ENCODE results near the gene ETV3L.

DNA sequence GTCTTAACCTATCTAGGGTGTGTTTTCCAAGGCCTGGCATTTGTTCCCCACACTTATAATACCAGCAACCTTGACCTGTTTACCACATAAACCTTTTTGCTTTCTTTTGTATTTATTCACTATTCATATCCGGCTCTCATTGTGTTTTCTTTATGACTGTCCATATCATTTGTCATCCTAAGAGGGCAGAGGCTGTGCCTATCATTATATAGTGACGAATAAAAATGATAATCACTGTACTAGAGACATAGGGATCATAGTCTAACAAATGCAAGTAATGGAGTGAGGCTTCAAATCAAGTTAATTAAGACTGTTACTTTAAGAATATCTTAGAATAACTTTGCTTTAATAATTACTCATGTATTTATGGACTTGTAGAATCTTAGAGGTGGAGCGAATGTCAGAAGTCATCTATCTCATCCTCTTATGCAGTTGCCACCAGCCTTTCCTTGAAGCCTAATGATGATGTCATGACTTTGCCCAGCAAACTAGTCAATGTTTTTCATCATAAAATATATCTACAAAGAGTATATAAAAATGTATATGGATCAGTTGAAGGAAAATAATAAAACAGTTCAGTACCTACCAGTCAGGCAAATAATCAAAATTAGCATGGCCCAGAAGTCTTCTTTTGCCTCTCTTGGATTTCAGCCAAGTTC is 43.3 kb upstream of the ETV3L start:
- TF ChIP-seq, protein P1, sequence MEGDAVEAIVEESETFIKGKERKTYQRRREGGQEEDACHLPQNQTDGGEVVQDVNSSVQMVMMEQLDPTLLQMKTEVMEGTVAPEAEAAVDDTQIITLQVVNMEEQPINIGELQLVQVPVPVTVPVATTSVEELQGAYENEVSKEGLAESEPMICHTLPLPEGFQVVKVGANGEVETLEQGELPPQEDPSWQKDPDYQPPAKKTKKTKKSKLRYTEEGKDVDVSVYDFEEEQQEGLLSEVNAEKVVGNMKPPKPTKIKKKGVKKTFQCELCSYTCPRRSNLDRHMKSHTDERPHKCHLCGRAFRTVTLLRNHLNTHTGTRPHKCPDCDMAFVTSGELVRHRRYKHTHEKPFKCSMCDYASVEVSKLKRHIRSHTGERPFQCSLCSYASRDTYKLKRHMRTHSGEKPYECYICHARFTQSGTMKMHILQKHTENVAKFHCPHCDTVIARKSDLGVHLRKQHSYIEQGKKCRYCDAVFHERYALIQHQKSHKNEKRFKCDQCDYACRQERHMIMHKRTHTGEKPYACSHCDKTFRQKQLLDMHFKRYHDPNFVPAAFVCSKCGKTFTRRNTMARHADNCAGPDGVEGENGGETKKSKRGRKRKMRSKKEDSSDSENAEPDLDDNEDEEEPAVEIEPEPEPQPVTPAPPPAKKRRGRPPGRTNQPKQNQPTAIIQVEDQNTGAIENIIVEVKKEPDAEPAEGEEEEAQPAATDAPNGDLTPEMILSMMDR (IDR thresholded peaks at IDR 0.05; ENCODE audit: control extremely low read depth in 1 of 3, insufficient read depth in 1 of 3, low read depth in 1 of 3, low read length in 3 of 3), result no peak
- no peak for TF ChIP-seq POLR2A (IDR thresholded peaks at IDR 0.05; ENCODE audit: control extremely low read depth in 1 of 2, low read depth in 2 of 2, low read length in 2 of 2)
- no peak for TF ChIP-seq TBP (IDR thresholded peaks at IDR 0.05; ENCODE audit: low read depth, low read length)
- no peak for TF ChIP-seq SRF (IDR thresholded peaks at IDR 0.05; ENCODE audit: low read depth, low read length)
- no peak for TF ChIP-seq EP300 (IDR thresholded peaks at IDR 0.05; ENCODE audit: borderline replicate concordance in 1 of 2, low read depth in 2 of 2, low read length in 2 of 2)
- no peak for TF ChIP-seq HDAC2 (IDR thresholded peaks at IDR 0.05; ENCODE audit: borderline replicate concordance in 1 of 2, low read depth in 2 of 2, low read length in 2 of 2)
- TF ChIP-seq RNF2 (IDR thresholded peaks at IDR 0.05; ENCODE audit: borderline replicate concordance, low read depth, low read length, missing control alignments, poor library complexity, severe bottlenecking), result no peak
- TF ChIP-seq GABPA (IDR thresholded peaks at IDR 0.05; ENCODE audit: borderline replicate concordance, insufficient read depth, low read length), result no peak
- no peak for TF ChIP-seq POLR2AphosphoS5 (IDR thresholded peaks at IDR 0.05; ENCODE audit: low read depth, low read length)
- TF ChIP-seq NRF1 (IDR thresholded peaks at IDR 0.05; ENCODE audit: low read depth, low read length), result no peak
- no peak for TF ChIP-seq EZH2 (IDR thresholded peaks at IDR 0.05; ENCODE audit: low read depth, low read length, severe bottlenecking)
